OCI-LY7 (cell line): ENCODE data around the gene SORD.
"Not testable (repeated sequence)": the region's sequence is repeated elsewhere in the genome, so short reads cannot be mapped to it uniquely, and the experiment has no call there.

ENCODE experiments used
- EZH2phosphoT487 ChIP-seq: fragments of 200-600 bp; sonication (generic); IDR thresholded peaks from 2 replicates; pipeline ENCODE4 v1.6.1; 2018; ENCODE audit warnings: low read depth, borderline replicate concordance, mild to moderate bottlenecking, mixed run types, antibody characterized with exemption, low read length, moderate library complexity, mixed read lengths
- TF ChIP-seq, protein P1 (sequence below): fragments of 200-600 bp; sonication (generic); conservative IDR thresholded peaks from 2 replicates; pipeline ENCODE4 v1.5.1; 2014; ENCODE audit warnings: mild to moderate bottlenecking, antibody characterized with exemption, low read length, moderate library complexity, mixed read lengths

DNA sequence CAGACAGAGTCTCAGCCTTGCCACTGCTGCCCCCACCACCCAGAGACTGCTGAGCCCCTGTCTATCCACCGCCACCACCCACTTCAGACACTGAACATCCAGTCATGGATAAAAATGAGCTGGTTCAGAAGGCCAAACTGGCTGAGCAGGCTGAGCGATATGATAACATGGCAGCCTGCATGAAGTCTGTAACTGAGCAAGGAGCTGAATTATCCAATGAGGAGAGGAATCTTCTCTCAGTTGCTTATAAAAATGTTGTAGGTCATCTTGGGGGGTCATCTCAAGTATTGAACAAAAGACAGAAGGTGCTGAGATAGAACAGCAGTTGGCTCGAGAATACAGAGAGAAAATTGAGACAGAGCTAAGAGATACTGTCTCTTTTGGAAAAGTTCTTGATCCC is 29.7 kb downstream of the SORD start:
- TF ChIP-seq, protein P1, sequence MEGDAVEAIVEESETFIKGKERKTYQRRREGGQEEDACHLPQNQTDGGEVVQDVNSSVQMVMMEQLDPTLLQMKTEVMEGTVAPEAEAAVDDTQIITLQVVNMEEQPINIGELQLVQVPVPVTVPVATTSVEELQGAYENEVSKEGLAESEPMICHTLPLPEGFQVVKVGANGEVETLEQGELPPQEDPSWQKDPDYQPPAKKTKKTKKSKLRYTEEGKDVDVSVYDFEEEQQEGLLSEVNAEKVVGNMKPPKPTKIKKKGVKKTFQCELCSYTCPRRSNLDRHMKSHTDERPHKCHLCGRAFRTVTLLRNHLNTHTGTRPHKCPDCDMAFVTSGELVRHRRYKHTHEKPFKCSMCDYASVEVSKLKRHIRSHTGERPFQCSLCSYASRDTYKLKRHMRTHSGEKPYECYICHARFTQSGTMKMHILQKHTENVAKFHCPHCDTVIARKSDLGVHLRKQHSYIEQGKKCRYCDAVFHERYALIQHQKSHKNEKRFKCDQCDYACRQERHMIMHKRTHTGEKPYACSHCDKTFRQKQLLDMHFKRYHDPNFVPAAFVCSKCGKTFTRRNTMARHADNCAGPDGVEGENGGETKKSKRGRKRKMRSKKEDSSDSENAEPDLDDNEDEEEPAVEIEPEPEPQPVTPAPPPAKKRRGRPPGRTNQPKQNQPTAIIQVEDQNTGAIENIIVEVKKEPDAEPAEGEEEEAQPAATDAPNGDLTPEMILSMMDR, result not testable (repeated sequence)
- TF ChIP-seq EZH2phosphoT487, result not testable (repeated sequence)
